TTC549 (cell line): Measurements from ENCODE around the gene ADAMTS17.

Source experiments
- FAIRE-seq: peaks from 2 replicates; lab custom pipeline; 2012; peaks lifted over from hg19 to GRCh38; lab: Jason Lieb, UNC

ADAMTS17 gene

GRCh38 chr15:100169615-100170290 is 172.0 kb downstream of the ADAMTS17 start:
- FAIRE-seq = no peak

- FAIRE-seq = no peak
Measured at GRCh38 chr15:100168787-100169186, 173.0 kb downstream of the ADAMTS17 start.

- FAIRE-seq = no peak
Measured at GRCh38 chr15:100167884-100168375, 173.8 kb downstream of the ADAMTS17 start.

GRCh38 chr15:100166313-100166712 is 175.5 kb downstream of the ADAMTS17 start:
- FAIRE-seq = no peak

GRCh38 chr15:100163961-100164360 is 177.8 kb downstream of the ADAMTS17 start:
- FAIRE-seq = no peak

GRCh38 chr15:100160953-100161352 is 180.8 kb downstream of the ADAMTS17 start:
- FAIRE-seq = no peak

GRCh38 chr15:100159436-100159835 is 182.3 kb downstream of the ADAMTS17 start:
- no peak for FAIRE-seq

- FAIRE-seq = no peak
Measured at GRCh38 chr15:100158356-100158755, 183.4 kb downstream of the ADAMTS17 start.

- FAIRE-seq = no peak
Measured at GRCh38 chr15:100156201-100156600, 185.6 kb downstream of the ADAMTS17 start.

- FAIRE-seq = no peak
Measured at GRCh38 chr15:100154338-100154737, 187.4 kb downstream of the ADAMTS17 start.

GRCh38 chr15:100152463-100152862 is 189.3 kb downstream of the ADAMTS17 start:
- FAIRE-seq = no peak

GRCh38 chr15:100150906-100151305 is 190.9 kb downstream of the ADAMTS17 start:
- no peak for FAIRE-seq

- FAIRE-seq = no peak
Measured at GRCh38 chr15:100147828-100148227, 193.9 kb downstream of the ADAMTS17 start.

- FAIRE-seq = no peak
Measured at GRCh38 chr15:100143378-100143777, 198.4 kb downstream of the ADAMTS17 start.

GRCh38 chr15:100141311-100142001 is 200.3 kb downstream of the ADAMTS17 start:
- FAIRE-seq = no peak

GRCh38 chr15:100140527-100141308 is 201.1 kb downstream of the ADAMTS17 start:
- no peak for FAIRE-seq

GRCh38 chr15:100134586-100134985 is 207.2 kb downstream of the ADAMTS17 start:
- no peak for FAIRE-seq

GRCh38 chr15:100134089-100134583 is 207.6 kb downstream of the ADAMTS17 start:
- no peak for FAIRE-seq

- FAIRE-seq = no peak
Measured at GRCh38 chr15:100133001-100133400, 208.8 kb downstream of the ADAMTS17 start.

- no peak for FAIRE-seq
Measured at GRCh38 chr15:100132309-100132708, 209.5 kb downstream of the ADAMTS17 start.

- FAIRE-seq = no peak
Measured at GRCh38 chr15:100131321-100132224, 210.2 kb downstream of the ADAMTS17 start.

- no peak for FAIRE-seq
Measured at GRCh38 chr15:100129677-100130076, 212.1 kb downstream of the ADAMTS17 start.
